ENCODE results near the gene TLL2. TPM values are rescaled to one million over a fixed set of nuclear protein-coding genes. Genes with fewer than 3 reads are reported as not detected.

TLL2 gene
- 0.09 to 0.15 TPM (median 0.14 TPM) in 5 replicates for total RNA-seq (2022; extraction: Qiagen RNA extraction)

DNA sequence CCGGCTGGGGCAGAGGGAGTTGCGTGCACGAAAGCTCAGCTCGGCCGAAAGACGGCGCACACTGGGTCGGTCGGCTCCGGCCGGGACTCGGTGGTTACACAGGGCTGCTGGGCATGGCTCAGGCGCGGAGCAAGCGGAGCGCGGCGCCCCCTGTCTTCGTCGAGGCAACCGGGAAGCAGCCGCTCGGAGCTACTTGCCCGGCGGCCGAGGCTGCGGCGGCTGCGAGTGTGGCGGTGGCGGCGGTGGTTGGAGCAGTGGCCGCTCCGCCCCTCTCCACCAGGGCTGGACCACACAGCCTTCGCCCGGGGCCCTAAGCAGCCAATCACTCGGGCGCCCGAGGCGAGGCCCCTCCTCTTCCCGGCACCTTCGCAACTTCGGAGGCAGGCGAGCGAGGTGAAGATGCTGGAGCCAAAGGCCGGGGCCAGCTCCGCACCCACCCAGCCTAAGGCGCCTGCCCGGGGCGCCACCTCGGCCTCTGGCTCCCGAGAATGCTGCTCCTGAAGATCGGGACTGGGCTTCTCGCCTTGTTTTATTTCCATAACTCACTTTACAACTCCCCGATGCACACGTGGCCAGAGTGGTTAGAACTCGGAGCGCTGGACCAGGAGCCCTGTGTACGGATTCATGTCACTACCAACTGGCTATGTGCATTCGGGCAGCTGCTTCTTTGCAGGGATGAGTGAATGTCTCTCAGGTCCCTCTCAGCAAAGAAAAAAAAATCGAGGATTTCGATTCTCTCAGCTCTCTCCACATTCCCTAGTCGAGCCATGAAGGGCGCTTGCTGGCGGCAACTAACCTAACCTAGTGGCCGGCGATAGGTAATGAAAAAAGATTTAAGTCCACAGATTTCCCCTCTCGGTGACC, at the start of gene TLL2:
TSS of gene TLL2 (minus strand) at position 229 of the 864 bp plus-strand sequence. CDS start 241 bp downstream, outside the sequence.

GRCh38 chr10:96358851-96359540, 154.7 kb downstream of the TLL2 start, which contains the start of gene OPALIN:
Gene OPALIN, minus strand, starts transcription at chr10:96359002. Its CDS starts 106 bp downstream, at chr10:96358896.

Other genes with a start within 250 kb of the TLL2 start
- not detected in 5 replicates for gene BLNK, start 242.4 kb downstream of the TLL2 start, total RNA-seq (2022; extraction: Qiagen RNA extraction)
- gene DNTT, start 209.5 kb downstream of the TLL2 start, total RNA-seq (2022; extraction: Qiagen RNA extraction), result not detected in 5 replicates
- not detected in 5 replicates for gene OPALIN, start 154.9 kb downstream of the TLL2 start, total RNA-seq (2022; extraction: Qiagen RNA extraction)
- 76.6 to 92.7 TPM (median 84.4 TPM) in 5 replicates for gene TM9SF3, start 73.1 kb upstream of the TLL2 start, total RNA-seq (2022; extraction: Qiagen RNA extraction)
- 0.51 to 0.70 TPM (median 0.60 TPM) in 5 replicates for gene PIK3AP1, start 206.6 kb upstream of the TLL2 start, total RNA-seq (2022; extraction: Qiagen RNA extraction)

All from A549 treated with CORT108297 at 1 μM for 4 hours (cell line).